Activated naive CD4-positive, alpha-beta T cell treated with anti-CD3 and anti-CD28 coated beads for 36 hours (primary cell): ENCODE results near the gene ADAMTS4. TPM values are rescaled to one million over a fixed set of nuclear protein-coding genes. Genes with fewer than 3 reads are reported as not detected.

Source experiments
- CTCF ChIA-PET: fragments of 350-600 bp; sonication (Branson Sonifier 250); formaldehyde crosslinking; loops from one replicate; lab custom pipeline; 2021; ENCODE audit warnings: antibody characterized with exemption; lab: Charles Lee
- DNase-seq: peaks from one replicate; pipeline ENCODE4 v3.0.0-alpha.2; 2020
- H3K27ac Mint-ChIP-seq: one replicate; pipeline ENCODE4 v1.8.0; 2021; ENCODE audit warnings: mild to moderate bottlenecking, mixed read lengths
- H3K27me3 Mint-ChIP-seq: one replicate; pipeline ENCODE4 v1.8.0; 2021; ENCODE audit warnings: low read depth, mixed read lengths
- H3K36me3 Mint-ChIP-seq: one replicate; pipeline ENCODE4 v1.8.0; 2021; ENCODE audit warnings: low read depth, mixed read lengths
- H3K4me1 Mint-ChIP-seq: one replicate; pipeline ENCODE4 v1.8.0; 2021; ENCODE audit warnings: low read depth, mixed read lengths
- H3K4me3 Mint-ChIP-seq: one replicate; pipeline ENCODE4 v1.8.0; 2021; ENCODE audit warnings: mild to moderate bottlenecking, moderate library complexity, mixed read lengths
- H3K9me3 Mint-ChIP-seq: one replicate; pipeline ENCODE4 v1.8.0; 2021; ENCODE audit warnings: mixed read lengths
- intact Hi-C: fragments of 100-400 bp; cut with micrococcal nuclease; formaldehyde crosslinking; loops from one replicate; pipeline ENCODE4 v1.15.1; 2023
- total RNA-seq, 2 experiments: library from RNA; stranded (reverse); gene quantifications; one replicate each; pipeline ENCODE4 v1.2.3, GENCODE V29; 2021

ADAMTS4 gene
- total RNA-seq, 2 experiments from 2014 or later, result 6.5 to 10.6 TPM

DNA sequence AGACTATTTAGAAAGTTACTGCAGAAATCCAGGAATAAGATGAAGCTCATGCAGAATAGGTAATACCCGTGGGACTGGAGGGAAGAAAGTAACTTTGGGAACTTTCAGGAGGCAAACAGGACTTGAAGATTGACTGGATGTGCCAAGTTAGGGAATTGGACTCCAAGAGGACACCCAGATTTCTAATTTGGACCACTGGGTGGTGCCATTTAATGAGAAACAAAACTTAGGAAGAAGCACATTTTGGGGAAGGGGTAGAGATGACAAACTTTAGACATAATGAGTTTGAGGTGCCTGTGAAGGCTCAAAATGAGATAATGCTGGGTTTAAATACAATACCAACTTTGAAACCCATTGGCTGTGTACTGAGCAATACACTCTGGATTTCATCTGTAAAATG lies 18.2 kb downstream of the ADAMTS4 start:
- H3K27me3 Mint-ChIP-seq, result no peaks in the 10 kb centered on the region
- H3K9me3 Mint-ChIP-seq, result no peaks in the 10 kb centered on the region

DNA sequence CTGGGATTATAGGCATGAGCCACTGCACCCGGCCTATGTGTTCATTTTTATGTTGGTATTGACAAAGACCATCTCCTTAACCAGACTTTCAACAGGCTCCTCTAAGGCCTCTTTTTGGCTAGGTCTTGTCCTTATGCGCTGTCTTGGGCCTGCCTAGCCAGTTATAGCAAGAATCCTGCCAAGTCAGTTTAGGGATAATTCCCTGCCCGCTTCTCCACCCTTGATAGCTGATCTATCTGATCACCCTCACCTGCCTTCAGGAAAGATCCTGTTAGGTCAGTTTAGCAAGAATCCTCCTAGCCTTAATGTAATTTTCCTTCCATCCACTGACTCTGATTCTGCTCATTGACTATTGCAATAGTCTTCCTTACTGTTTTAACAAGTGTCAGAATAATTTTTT lies 19.2 kb downstream of the ADAMTS4 start:
- peak overlapping the region; percentile 66 for H3K27ac Mint-ChIP-seq
- H3K36me3 Mint-ChIP-seq, result peaks cover 2% of the 10 kb centered on the region
- intact Hi-C loops, result loop anchor here (10.0 kb wide), 1 partner anchor 565 kb away; the partner anchor contains the start of gene DUSP12
- H3K27me3 Mint-ChIP-seq, result no peaks in the 10 kb centered on the region
- H3K4me3 Mint-ChIP-seq, result no peak overlapping the region
- CTCF ChIA-PET, result interaction anchor here (0.6 to 4.2 kb wide), 7 partner anchors 12 to 203 kb away, joined by 3 to 57 read pairs (median 12); partner anchors contain the start of genes APOA2, NDUFS2, PPOX and TOMM40L
- DNase-seq, result no peak
- H3K9me3 Mint-ChIP-seq, result no peaks in the 10 kb centered on the region
- peaks cover 72% of the 10 kb centered on the region for H3K4me1 Mint-ChIP-seq

More for the DNA sequence above, 18.2 kb downstream of the ADAMTS4 start:
- CTCF ChIA-PET, result interaction anchor here (1.0 to 4.2 kb wide), 12 partner anchors 11 to 202 kb away, joined by 3 to 57 read pairs (median 8); partner anchors contain the start of genes APOA2, NDUFS2, PPOX and TOMM40L
- Mint-ChIP-seq H3K27ac (peak overlapping the region; percentile 66), H3K4me1 (peaks cover 71% of the 10 kb centered on the region), H3K36me3 (peaks cover 2% of the 10 kb centered on the region), H3K4me3 (no peak overlapping the region)
- intact Hi-C loops, result loop anchor here (10.0 kb wide), 1 partner anchor 564 kb away; the partner anchor contains the start of gene DUSP12
- DNase-seq, result peak; percentile 49

DNA sequence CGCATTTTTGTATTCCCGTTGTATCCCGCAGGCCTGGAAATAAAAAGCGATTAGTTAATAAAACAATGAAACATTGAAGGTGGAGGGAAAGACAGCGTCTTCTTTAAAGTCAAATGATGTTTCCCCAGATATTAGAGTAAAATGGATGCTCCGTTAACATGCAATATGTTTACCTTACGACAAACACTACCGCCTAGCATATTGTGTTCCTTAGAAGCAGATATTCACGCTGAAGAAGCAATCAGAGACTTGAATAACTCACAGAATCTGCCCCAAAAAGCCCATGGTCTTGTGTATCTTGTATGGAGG lies 21.0 kb downstream of the ADAMTS4 start:
- H3K36me3 Mint-ChIP-seq, result peaks cover 12% of the 10 kb centered on the region

DNA sequence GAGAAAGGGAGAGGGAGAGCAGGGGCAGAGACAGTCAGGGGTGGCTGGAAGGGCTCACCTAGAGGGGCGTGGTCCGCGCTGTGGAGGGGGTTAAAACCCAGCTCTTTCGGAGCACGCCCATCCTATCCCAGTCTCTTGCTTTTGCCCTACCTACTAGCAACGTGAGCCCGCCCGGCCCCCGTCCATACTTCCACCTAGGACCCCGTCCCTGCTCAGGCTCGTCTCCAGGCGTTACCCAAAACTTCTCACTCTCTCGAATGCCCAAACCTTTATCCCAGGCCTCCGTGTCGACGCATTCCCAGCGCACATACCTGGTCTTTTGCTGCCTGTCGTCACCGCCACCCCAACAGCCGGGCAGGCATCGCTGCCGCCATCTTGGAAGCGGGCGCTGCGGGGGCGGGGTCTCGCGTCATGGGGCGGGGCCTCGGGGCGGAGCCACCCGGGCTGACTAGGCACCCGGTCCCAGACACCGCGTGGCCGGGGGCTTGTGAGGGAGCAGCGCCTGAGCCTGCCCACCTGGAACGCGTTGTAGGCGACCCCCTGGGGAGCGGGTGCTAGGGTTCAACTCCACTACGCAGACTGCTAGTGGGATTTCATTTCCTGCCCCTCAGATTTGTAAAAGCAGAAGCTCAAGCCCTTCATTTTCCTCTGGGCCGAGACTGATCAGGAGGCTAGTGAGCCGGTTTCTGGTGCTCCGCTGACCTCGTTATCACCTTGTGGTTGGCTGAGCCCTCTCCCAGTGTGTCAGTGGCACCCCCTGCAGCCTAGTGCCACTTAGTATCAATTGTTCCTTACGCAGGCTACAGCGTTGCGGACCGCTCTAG lies 21.5 kb downstream of the ADAMTS4 start, which contains the start of gene B4GALT3:
Gene B4GALT3, minus strand, starts transcription at position 396 of the 824 bp plus-strand sequence. CDS start 1,447 bp downstream, outside the sequence.
- peak; percentile 97 for DNase-seq

More for the DNA sequence above, 21.0 kb downstream of the ADAMTS4 start:
- CTCF ChIA-PET, result interaction anchor here (0.9 to 3.3 kb wide), 2 partner anchors 12 to 204 kb away, joined by 3 to 20 read pairs; partner anchors contain the start of gene PPOX
- H3K27ac Mint-ChIP-seq, result peak overlapping the region; percentile 96
- H3K27me3 Mint-ChIP-seq, result no peaks in the 10 kb centered on the region
- intact Hi-C loops, result loop anchor here (1.0 to 2.0 kb wide), 2 partner anchors 12 to 19 kb away; partner anchors contain the start of genes PPOX and USP21
- H3K9me3 Mint-ChIP-seq, result no peaks in the 10 kb centered on the region
- DNase-seq, result no peak
- peak overlapping the region; percentile 98 for H3K4me3 Mint-ChIP-seq
- peaks cover 66% of the 10 kb centered on the region for H3K4me1 Mint-ChIP-seq

DNA sequence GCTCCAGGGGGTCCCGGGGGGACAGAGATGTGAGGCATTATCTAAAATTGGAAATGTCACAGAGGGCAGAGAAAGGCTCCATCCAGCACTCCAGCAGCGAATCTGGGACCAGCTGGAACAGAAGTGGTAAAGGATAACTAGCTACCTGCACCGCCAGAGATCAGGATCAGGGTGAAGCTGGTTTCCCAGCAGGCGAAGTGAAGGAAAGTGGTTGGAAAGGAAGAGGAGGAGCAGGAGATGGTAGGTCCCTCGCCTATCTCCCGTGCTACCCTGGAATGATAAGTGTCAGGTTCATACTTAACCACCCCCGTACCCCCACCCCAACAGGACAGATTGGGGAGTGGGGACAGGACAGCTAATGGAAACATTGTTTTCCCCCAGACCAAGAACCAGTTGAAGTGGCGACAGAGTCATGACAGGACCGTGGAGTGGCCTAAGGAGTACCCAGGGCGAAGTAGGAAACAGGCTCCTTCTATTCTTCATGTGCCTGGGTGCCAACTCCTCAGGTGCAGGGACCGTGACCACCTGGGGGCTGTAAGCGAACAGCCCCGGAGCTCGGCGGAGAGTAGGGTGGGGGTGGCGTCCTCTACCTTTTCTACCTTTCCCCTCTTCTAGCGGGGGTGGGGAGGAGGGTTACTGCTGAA lies 22.3 kb downstream of the ADAMTS4 start:
- Mint-ChIP-seq H3K4me1 (peaks cover 53% of the 10 kb centered on the region), H3K9me3 (no peaks in the 10 kb centered on the region), H3K36me3 (peaks cover 19% of the 10 kb centered on the region), H3K27ac (peak overlapping the region; percentile 96), H3K4me3 (peak overlapping the region; percentile 98), H3K27me3 (no peaks in the 10 kb centered on the region)
- CTCF ChIA-PET, result interaction anchor here (0.8 to 3.3 kb wide), 5 partner anchors 11 to 206 kb away, joined by 3 to 20 read pairs (median 4); partner anchors contain the start of genes PPOX and TOMM40L
- DNase-seq, result no peak
- intact Hi-C loops, result loop anchor here (1.0 to 2.0 kb wide), 2 partner anchors 10 to 18 kb away; partner anchors contain the start of genes PPOX and USP21

More for the DNA sequence above, 21.5 kb downstream of the ADAMTS4 start, which contains the start of gene B4GALT3:
- CTCF ChIA-PET, result interaction anchor here (0.9 to 3.3 kb wide), 4 partner anchors 12 to 205 kb away, joined by 3 to 20 read pairs (median 4); partner anchors contain the start of genes PPOX and TOMM40L
- H3K4me3 Mint-ChIP-seq, result peak within 1 kb of the TSS; percentile 98
- H3K9me3 Mint-ChIP-seq, result no peaks in the 10 kb centered on the region
- intact Hi-C loops, result loop anchor here (1.0 to 2.0 kb wide), 2 partner anchors 11 to 19 kb away; partner anchors contain the start of genes PPOX and USP21
- peaks cover 60% of the 10 kb centered on the region for H3K4me1 Mint-ChIP-seq
- H3K27me3 Mint-ChIP-seq, result no peaks in the 10 kb centered on the region
- peaks cover 16% of the 10 kb centered on the region for H3K36me3 Mint-ChIP-seq
- peak within 1 kb of the TSS; percentile 96 for H3K27ac Mint-ChIP-seq

DNA sequence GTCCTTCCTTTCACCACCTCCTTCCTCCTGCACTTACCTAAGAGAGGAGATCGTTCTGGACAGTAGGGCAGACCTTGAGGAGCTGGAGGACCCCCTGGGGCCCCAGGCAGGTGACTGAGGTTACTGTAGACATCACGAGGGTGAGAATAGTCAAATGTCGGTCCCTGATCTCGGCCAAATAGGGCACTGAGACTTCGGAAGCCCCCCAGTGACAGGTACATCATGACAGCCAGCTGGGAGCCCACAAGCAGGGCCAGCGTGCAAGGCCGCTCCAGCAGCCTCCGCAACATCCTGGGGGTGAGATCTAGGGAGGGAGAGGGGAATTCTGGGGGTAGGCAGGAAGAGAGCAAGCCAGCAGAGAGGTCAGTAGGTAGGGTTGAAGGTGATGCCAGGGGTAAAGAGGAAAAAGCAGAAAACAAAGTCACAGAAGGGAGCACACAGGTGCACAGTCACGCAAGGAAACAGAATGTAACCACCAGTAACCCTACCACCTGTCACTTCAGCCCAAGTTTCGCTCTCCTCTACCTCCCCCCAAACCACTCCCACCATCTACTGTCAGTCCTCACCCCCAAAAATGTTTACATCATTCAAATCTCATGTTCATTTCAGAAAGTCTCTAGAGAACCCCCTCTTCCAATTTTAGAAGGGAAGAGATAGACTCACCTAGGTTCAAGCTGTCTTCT lies 22.9 kb downstream of the ADAMTS4 start:
- no peak for DNase-seq
- CTCF ChIA-PET, result interaction anchor here (0.8 to 3.3 kb wide), 3 partner anchors 10 to 71 kb away, joined by 4 to 20 read pairs (median 5); partner anchors contain the start of gene PPOX
- H3K9me3 Mint-ChIP-seq, result no peaks in the 10 kb centered on the region
- peak overlapping the region; percentile 96 for H3K27ac Mint-ChIP-seq
- H3K27me3 Mint-ChIP-seq, result no peaks in the 10 kb centered on the region
- peaks cover 23% of the 10 kb centered on the region for H3K36me3 Mint-ChIP-seq
- intact Hi-C loops, result loop anchor here (2.0 kb wide), 1 partner anchor 17 kb away; the partner anchor contains the start of gene USP21
- peak overlapping the region; percentile 98 for H3K4me3 Mint-ChIP-seq
- H3K4me1 Mint-ChIP-seq, result peaks cover 51% of the 10 kb centered on the region

DNA sequence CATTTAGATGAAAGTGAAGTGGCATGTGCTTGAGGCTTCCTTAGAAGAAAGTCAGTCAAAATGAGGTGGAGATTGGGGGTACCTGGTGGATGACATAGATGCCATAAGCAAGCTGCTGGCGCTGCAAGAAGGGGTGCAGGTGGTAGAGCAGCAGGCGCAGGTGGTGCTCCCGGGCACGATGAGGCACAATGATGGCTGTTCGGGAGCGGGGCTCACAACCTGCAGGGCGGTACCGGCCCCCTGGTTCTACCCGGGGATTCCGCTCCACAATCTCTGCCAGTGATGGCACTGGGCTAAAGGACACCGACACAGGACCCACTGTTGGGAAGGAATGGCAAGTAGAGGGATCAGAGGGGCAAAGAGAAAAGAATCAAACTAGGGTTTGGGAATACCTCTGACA lies 23.9 kb downstream of the ADAMTS4 start:
- intact Hi-C loops, result no loop called here
- CTCF ChIA-PET, result interaction anchor here (3.3 kb wide), 1 partner anchor 9 kb away, joined by 20 read pairs; the partner anchor contains the start of gene PPOX
- DNase-seq, result no peak
- H3K27ac Mint-ChIP-seq, result no peak overlapping the region
- no peaks in the 10 kb centered on the region for H3K9me3 Mint-ChIP-seq
- peaks cover 42% of the 10 kb centered on the region for H3K4me1 Mint-ChIP-seq
- no peak overlapping the region for H3K4me3 Mint-ChIP-seq
- H3K27me3 Mint-ChIP-seq, result no peaks in the 10 kb centered on the region
- H3K36me3 Mint-ChIP-seq, result peaks cover 23% of the 10 kb centered on the region

DNA sequence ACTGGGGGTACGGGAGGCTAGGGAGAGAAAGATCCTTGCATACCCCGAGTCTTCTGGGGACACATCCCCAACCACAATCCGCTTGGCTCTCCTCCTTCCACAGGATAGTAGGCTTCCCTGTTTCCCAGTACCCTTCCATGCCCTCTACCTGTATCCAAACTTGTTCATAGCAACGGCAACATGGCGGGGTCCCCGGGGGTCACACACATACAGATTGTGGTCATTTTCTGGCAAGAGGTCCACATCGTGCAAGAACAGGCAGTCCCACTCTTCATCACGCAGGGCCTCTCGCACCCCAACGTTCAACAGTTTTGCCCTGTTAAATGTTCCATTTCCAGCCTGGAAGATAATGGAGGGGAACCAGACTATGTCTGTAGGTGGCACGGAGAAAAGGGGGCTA lies 25.1 kb downstream of the ADAMTS4 start:
- CTCF ChIA-PET, result interaction anchor here (0.7 kb wide), 1 partner anchor 176 kb away, joined by 3 read pairs; no protein-coding TSS in a partner anchor
- Mint-ChIP-seq H3K4me1 (peaks cover 42% of the 10 kb centered on the region), H3K27me3 (no peaks in the 10 kb centered on the region), H3K27ac (peak overlapping the region; percentile 48), H3K36me3 (peaks cover 23% of the 10 kb centered on the region), H3K9me3 (no peaks in the 10 kb centered on the region), H3K4me3 (no peak overlapping the region)
- no peak for DNase-seq
- intact Hi-C loops, result no loop called here

DNA sequence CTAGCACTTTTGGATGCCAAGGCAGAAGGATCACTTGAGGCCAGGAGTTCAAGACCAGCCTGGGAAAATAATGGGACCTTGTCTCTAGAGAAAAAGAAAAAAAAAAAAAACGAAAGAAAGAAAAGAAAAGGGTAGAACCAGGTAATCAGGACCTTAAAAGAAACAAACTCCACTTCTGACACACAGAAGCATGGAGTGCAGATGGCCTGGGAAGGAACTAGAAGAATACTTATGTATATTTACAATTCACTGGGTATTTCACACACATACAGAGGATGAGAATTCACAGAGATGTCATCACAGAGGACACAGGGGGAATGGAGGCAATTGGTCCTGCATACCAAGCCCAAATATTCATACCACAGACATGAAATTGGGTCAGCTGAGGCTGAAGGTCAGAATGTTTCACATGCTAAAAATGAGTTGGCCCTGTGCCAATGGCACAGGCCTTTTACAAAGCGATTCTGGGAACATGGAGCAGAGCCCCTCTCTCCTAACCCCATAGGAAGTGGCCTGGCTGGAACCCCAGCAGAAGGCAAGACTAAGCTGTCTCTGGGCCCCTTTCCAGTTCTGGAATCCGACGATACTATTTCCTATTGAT lies 26.0 kb downstream of the ADAMTS4 start:
- Mint-ChIP-seq H3K9me3 (no peaks in the 10 kb centered on the region), H3K4me1 (peaks cover 42% of the 10 kb centered on the region), H3K27ac (peak overlapping the region; percentile 48), H3K36me3 (peaks cover 23% of the 10 kb centered on the region), H3K27me3 (no peaks in the 10 kb centered on the region), H3K4me3 (no peak overlapping the region)
- DNase-seq, result no peak
- CTCF ChIA-PET, result interaction anchor here (1.1 kb wide), 1 partner anchor 53 kb away, joined by 5 read pairs; the partner anchor contains the start of gene TOMM40L
- intact Hi-C loops, result no loop called here

DNA sequence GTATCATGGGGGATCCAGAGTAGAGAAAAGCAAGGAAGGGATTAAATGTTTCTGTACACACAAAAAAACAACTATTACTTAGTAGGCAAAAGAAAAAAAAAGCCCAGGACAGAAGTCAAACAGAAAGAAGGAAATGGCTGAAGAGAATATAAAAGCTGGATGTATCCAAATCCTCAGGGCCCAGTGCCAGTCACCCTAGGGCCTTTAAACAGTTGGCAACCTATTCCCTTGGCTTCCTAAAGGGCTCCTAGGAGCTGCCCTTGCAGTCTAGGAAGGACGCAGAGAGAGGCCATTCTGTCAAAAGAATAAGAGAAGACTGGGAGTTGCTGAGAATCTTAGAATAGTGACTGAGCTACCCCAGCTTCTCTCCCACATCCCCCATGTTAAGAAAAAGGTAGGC lies 26.5 kb downstream of the ADAMTS4 start:
- Mint-ChIP-seq H3K4me3 (no peak overlapping the region), H3K27ac (peak overlapping the region; percentile 43), H3K36me3 (peaks cover 23% of the 10 kb centered on the region), H3K9me3 (no peaks in the 10 kb centered on the region), H3K27me3 (no peaks in the 10 kb centered on the region), H3K4me1 (peaks cover 40% of the 10 kb centered on the region)
- CTCF ChIA-PET, result interaction anchor here (1.1 kb wide), 1 partner anchor 54 kb away, joined by 5 read pairs; the partner anchor contains the start of gene TOMM40L
- DNase-seq, result no peak
- intact Hi-C loops, result no loop called here

DNA sequence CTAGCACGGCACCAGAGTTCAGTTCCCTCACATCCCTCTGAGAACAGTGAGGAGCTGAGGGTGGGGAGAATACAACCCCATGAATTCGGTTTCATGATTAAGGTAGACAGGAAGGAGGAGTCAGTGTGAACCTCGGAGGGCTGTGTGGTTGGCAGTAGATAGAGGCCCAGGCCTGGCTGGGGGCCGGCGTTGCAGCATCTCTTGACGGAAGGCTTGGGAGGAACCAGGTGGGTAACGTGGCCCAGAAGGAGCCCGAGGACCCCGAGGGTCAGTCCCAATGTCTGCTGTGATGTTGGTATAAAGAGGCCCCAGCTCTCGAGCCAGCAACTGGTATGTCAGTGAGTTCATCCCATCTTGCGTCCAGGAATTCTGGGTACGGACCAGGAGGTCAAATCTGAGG lies 27.2 kb downstream of the ADAMTS4 start:
- H3K4me3 Mint-ChIP-seq, result no peak overlapping the region

More for the DNA sequence above, 27.2 kb downstream of the ADAMTS4 start:
- CTCF ChIA-PET, result interaction anchor here (1.0 to 1.1 kb wide), 2 partner anchors 10 to 55 kb away, joined by 4 to 5 read pairs; partner anchors contain the start of gene TOMM40L
- no peak for DNase-seq
- intact Hi-C loops, result no loop called here
- Mint-ChIP-seq H3K27ac (no peak overlapping the region), H3K27me3 (no peaks in the 10 kb centered on the region), H3K9me3 (no peaks in the 10 kb centered on the region), H3K36me3 (peaks cover 23% of the 10 kb centered on the region), H3K4me1 (peaks cover 46% of the 10 kb centered on the region)
